ENCODE measurements around the gene IVL.

Gene IVL

DNA sequence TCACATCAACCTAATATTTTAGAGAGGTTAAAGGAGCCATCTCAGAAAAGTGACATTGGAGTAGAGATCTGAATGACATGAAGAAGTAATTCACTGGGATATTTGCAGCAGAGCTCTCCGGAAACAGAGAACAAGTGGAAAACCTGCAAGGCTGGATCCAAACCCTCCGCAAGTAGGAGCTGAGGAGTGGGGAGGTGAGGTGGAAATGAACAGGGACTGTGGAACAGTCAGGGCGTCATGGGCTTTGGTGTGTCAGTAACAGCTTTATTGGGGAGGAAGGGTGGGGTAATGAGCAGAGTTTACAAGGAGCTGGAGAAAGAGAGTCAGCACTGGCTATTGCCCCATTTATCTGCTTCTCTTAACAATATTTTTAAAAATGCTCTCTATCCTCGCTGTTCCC is 9.3 kb upstream of the IVL start:
- H3K9ac ChIP-seq (ENCODE audit: low read length in 2 of 2): no peak overlapping the region

GRCh38 chr1:152899883-152900282 is 8.5 kb upstream of the IVL start:
- Histone ChIP-seq H3K36me3 (ENCODE audit: control insufficient read depth in 2 of 2, insufficient read depth in 2 of 2, low read length in 2 of 2) (no peaks in the 10 kb centered on the region), H3K9ac (ENCODE audit: low read length in 2 of 2) (no peak overlapping the region), H3K27me3 (ENCODE audit: control insufficient read depth in 1 of 2, insufficient read depth in 2 of 2, low read length in 2 of 2) (peaks cover 0 to 3% of the 10 kb centered on the region in 2 donors), H3K9me3 (ENCODE audit: control insufficient read depth in 2 of 2, low read length in 2 of 2) (no peaks in the 10 kb centered on the region), H3K27ac (ENCODE audit: low read length) (no peak overlapping the region), H3K4me3 (ENCODE audit: low read length in 2 of 2) (no peak overlapping the region), H3K4me1 (ENCODE audit: control insufficient read depth, insufficient read depth, low read length) (no peaks in the 10 kb centered on the region)

More for the DNA sequence above, 9.3 kb upstream of the IVL start:
- no peaks in the 10 kb centered on the region for H3K9me3 ChIP-seq (ENCODE audit: control insufficient read depth in 2 of 2, low read length in 2 of 2)
- no peaks in the 10 kb centered on the region for H3K36me3 ChIP-seq (ENCODE audit: control insufficient read depth in 2 of 2, insufficient read depth in 2 of 2, low read length in 2 of 2)
- H3K4me1 ChIP-seq (ENCODE audit: control insufficient read depth, insufficient read depth, low read length): no peaks in the 10 kb centered on the region
- H3K4me3 ChIP-seq (ENCODE audit: low read length in 2 of 2): no peak overlapping the region
- no peak overlapping the region for H3K27ac ChIP-seq (ENCODE audit: low read length)
- peaks cover 0 to 3% of the 10 kb centered on the region in 2 donors for H3K27me3 ChIP-seq (ENCODE audit: control insufficient read depth in 1 of 2, insufficient read depth in 2 of 2, low read length in 2 of 2)

- H3K36me3 ChIP-seq (ENCODE audit: control insufficient read depth in 2 of 2, insufficient read depth in 2 of 2, low read length in 2 of 2): no peaks in the 10 kb centered on the region
- no peak overlapping the region for H3K27ac ChIP-seq (ENCODE audit: low read length)
- no peaks in the 10 kb centered on the region for H3K4me1 ChIP-seq (ENCODE audit: control insufficient read depth, insufficient read depth, low read length)
- H3K9ac ChIP-seq (ENCODE audit: low read length in 2 of 2): no peak overlapping the region
- H3K4me3 ChIP-seq (ENCODE audit: low read length in 2 of 2): no peak overlapping the region
- H3K27me3 ChIP-seq (ENCODE audit: control insufficient read depth in 1 of 2, insufficient read depth in 2 of 2, low read length in 2 of 2): peaks cover 0 to 3% of the 10 kb centered on the region in 2 donors
- H3K9me3 ChIP-seq (ENCODE audit: control insufficient read depth in 2 of 2, low read length in 2 of 2): no peaks in the 10 kb centered on the region
These were observed 6.7 kb upstream of the IVL start for GRCh38 chr1:152901631-152902030.

GRCh38 chr1:152902636-152903035 is 5.7 kb upstream of the IVL start:
- Histone ChIP-seq H3K36me3 (ENCODE audit: control insufficient read depth in 2 of 2, insufficient read depth in 2 of 2, low read length in 2 of 2) (no peaks in the 10 kb centered on the region), H3K4me3 (ENCODE audit: low read length in 2 of 2) (no peak overlapping the region), H3K27me3 (ENCODE audit: control insufficient read depth in 1 of 2, insufficient read depth in 2 of 2, low read length in 2 of 2) (peaks cover 0 to 5% of the 10 kb centered on the region in 2 donors), H3K9ac (ENCODE audit: low read length in 2 of 2) (no peak overlapping the region), H3K27ac (ENCODE audit: low read length) (no peak overlapping the region), H3K9me3 (ENCODE audit: control insufficient read depth in 2 of 2, low read length in 2 of 2) (no peaks in the 10 kb centered on the region), H3K4me1 (ENCODE audit: control insufficient read depth, insufficient read depth, low read length) (no peaks in the 10 kb centered on the region)

- Histone ChIP-seq H3K27me3 (ENCODE audit: control insufficient read depth in 1 of 2, insufficient read depth in 2 of 2, low read length in 2 of 2) (peaks cover 3 to 11% of the 10 kb centered on the region in 2 donors), H3K9me3 (ENCODE audit: control insufficient read depth in 2 of 2, low read length in 2 of 2) (no peaks in the 10 kb centered on the region), H3K9ac (ENCODE audit: low read length in 2 of 2) (no peak overlapping the region), H3K27ac (ENCODE audit: low read length) (no peak overlapping the region), H3K4me3 (ENCODE audit: low read length in 2 of 2) (no peak overlapping the region), H3K36me3 (ENCODE audit: control insufficient read depth in 2 of 2, insufficient read depth in 2 of 2, low read length in 2 of 2) (no peaks in the 10 kb centered on the region), H3K4me1 (ENCODE audit: control insufficient read depth, insufficient read depth, low read length) (no peaks in the 10 kb centered on the region)
These were observed 3.5 kb upstream of the IVL start for GRCh38 chr1:152904688-152905440.

DNA sequence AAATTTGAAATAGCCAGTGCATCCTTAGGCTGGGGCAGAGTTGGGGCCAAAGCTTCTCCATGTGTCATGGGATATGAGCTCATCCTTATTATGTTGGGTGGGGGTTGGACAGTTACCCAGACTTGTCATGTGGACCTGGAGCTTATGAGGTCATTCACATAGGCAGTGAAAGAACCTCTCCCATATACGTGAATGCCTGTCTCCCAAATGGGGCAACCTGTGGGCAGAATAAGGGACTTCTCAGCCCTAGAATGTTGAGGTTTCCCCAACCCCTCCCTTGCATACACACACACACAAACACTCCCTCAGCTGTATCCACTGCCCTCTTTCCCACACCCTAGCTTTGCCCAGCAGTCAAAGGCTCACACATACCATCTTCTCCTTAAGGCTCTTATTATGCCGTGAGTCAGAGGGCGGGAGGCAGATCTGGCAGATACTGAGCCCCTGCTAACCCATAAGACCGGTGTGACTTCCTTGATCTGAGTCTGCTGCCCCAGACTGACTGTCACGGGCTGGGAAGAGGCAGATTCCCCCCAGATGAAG is 2.3 kb upstream of the IVL start:
- no peak overlapping the region for H3K9ac ChIP-seq (ENCODE audit: low read length in 2 of 2)

DNA sequence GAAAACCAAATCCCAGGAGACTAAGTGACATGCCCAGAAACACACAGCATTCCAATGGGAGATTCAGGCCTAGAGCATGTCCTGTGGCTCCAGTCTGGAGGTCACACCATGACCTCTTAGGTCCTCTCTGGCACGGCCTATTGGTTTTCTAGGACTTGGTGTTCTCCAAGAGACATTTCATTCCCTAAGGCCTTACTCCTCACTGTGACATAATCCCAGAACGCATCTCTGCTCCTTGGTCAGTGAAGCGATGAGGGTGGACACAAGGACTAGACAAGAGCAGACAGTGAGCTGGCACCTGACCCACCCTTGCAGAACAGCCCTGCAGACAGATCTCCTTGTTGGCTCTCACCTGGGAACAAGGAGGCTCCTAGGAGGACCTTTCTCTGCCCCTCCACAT is 860 bp downstream of the IVL start:
- H3K9ac ChIP-seq (ENCODE audit: low read length in 2 of 2): no peak overlapping the region
- H3K4me1 ChIP-seq (ENCODE audit: control insufficient read depth, insufficient read depth, low read length): no peaks in the 10 kb centered on the region
- no peaks in the 10 kb centered on the region for H3K36me3 ChIP-seq (ENCODE audit: control insufficient read depth in 2 of 2, insufficient read depth in 2 of 2, low read length in 2 of 2)
- H3K9me3 ChIP-seq (ENCODE audit: control insufficient read depth in 2 of 2, low read length in 2 of 2): no peaks in the 10 kb centered on the region
- no peak overlapping the region for H3K4me3 ChIP-seq (ENCODE audit: low read length in 2 of 2)
- H3K27ac ChIP-seq (ENCODE audit: low read length): no peak overlapping the region
- H3K27me3 ChIP-seq (ENCODE audit: control insufficient read depth in 1 of 2, insufficient read depth in 2 of 2, low read length in 2 of 2): peaks cover 3 to 8% of the 10 kb centered on the region in 2 donors

More for the DNA sequence above, 2.3 kb upstream of the IVL start:
- no peaks in the 10 kb centered on the region for H3K4me1 ChIP-seq (ENCODE audit: control insufficient read depth, insufficient read depth, low read length)
- no peaks in the 10 kb centered on the region for H3K9me3 ChIP-seq (ENCODE audit: control insufficient read depth in 2 of 2, low read length in 2 of 2)
- no peak overlapping the region for H3K27ac ChIP-seq (ENCODE audit: low read length)
- no peak overlapping the region for H3K4me3 ChIP-seq (ENCODE audit: low read length in 2 of 2)
- H3K36me3 ChIP-seq (ENCODE audit: control insufficient read depth in 2 of 2, insufficient read depth in 2 of 2, low read length in 2 of 2): no peaks in the 10 kb centered on the region
- H3K27me3 ChIP-seq (ENCODE audit: control insufficient read depth in 1 of 2, insufficient read depth in 2 of 2, low read length in 2 of 2): peaks cover 3 to 12% of the 10 kb centered on the region in 2 donors

DNA sequence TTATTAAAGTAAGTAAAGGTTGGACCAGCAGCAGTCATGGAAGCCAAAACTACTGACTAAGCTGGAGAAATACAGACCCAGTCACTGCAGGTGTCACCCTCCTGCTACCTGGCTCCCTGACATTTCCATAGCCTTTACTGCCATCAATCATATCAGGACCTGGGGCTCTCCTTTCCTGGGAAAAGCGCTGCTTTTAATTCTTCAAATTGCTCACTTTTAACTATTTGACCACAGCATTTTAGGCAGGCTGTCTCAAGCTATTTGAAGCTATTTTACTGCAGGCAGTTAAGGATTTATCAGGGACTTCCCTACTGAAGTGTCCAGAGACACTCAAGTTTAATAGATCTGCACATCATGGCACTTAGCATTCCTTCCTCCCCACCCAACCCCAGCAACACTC is 4.1 kb downstream of the IVL start:
- no peaks in the 10 kb centered on the region for H3K4me1 ChIP-seq (ENCODE audit: control insufficient read depth, insufficient read depth, low read length)
- no peak overlapping the region for H3K4me3 ChIP-seq (ENCODE audit: low read length in 2 of 2)
- no peaks in the 10 kb centered on the region for H3K36me3 ChIP-seq (ENCODE audit: control insufficient read depth in 2 of 2, insufficient read depth in 2 of 2, low read length in 2 of 2)
- no peaks in the 10 kb centered on the region for H3K9me3 ChIP-seq (ENCODE audit: control insufficient read depth in 2 of 2, low read length in 2 of 2)
- H3K27ac ChIP-seq (ENCODE audit: low read length): no peak overlapping the region
- peaks cover 3 to 6% of the 10 kb centered on the region in 2 donors for H3K27me3 ChIP-seq (ENCODE audit: control insufficient read depth in 1 of 2, insufficient read depth in 2 of 2, low read length in 2 of 2)
- H3K9ac ChIP-seq (ENCODE audit: low read length in 2 of 2): no peak overlapping the region

- H3K4me1 ChIP-seq (ENCODE audit: control insufficient read depth, insufficient read depth, low read length): no peaks in the 10 kb centered on the region
- no peaks in the 10 kb centered on the region for H3K9me3 ChIP-seq (ENCODE audit: control insufficient read depth in 2 of 2, low read length in 2 of 2)
- no peak overlapping the region for H3K9ac ChIP-seq (ENCODE audit: low read length in 2 of 2)
- H3K36me3 ChIP-seq (ENCODE audit: control insufficient read depth in 2 of 2, insufficient read depth in 2 of 2, low read length in 2 of 2): no peaks in the 10 kb centered on the region
- no peak overlapping the region for H3K27ac ChIP-seq (ENCODE audit: low read length)
- peaks cover 3 to 6% of the 10 kb centered on the region in 2 donors for H3K27me3 ChIP-seq (ENCODE audit: control insufficient read depth in 1 of 2, insufficient read depth in 2 of 2, low read length in 2 of 2)
- no peak overlapping the region for H3K4me3 ChIP-seq (ENCODE audit: low read length in 2 of 2)
These were observed 4.6 kb downstream of the IVL start for GRCh38 chr1:152912900-152913299.

DNA sequence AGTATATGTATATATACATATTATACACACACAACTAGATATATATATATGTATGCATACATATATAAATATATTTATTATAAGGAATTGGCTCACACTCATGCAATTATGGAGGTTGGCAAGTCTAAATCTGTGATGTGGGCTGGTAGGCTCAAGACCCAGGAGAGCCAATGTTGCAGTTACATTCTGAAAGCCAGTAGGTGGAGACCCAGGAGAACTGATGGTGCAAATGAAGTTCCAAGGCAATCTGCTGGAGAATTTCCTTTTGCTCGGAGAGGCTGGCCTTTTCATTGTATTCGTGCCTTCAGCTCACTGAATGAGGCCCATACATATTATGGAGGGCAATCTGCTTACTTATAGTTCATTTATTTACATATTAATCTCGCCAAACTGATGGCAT is 9.4 kb downstream of the IVL start:
- no peak overlapping the region for H3K4me3 ChIP-seq (ENCODE audit: low read length in 2 of 2)
- no peaks in the 10 kb centered on the region for H3K4me1 ChIP-seq (ENCODE audit: control insufficient read depth, insufficient read depth, low read length)
- H3K27ac ChIP-seq (ENCODE audit: low read length): no peak overlapping the region
- H3K9ac ChIP-seq (ENCODE audit: low read length in 2 of 2): no peak overlapping the region
- no peaks in the 10 kb centered on the region for H3K36me3 ChIP-seq (ENCODE audit: control insufficient read depth in 2 of 2, insufficient read depth in 2 of 2, low read length in 2 of 2)
- H3K27me3 ChIP-seq (ENCODE audit: control insufficient read depth in 1 of 2, insufficient read depth in 2 of 2, low read length in 2 of 2): no peaks in the 10 kb centered on the region
- H3K9me3 ChIP-seq (ENCODE audit: control insufficient read depth in 2 of 2, low read length in 2 of 2): no peaks in the 10 kb centered on the region

- Histone ChIP-seq H3K36me3 (ENCODE audit: control insufficient read depth in 2 of 2, insufficient read depth in 2 of 2, low read length in 2 of 2) (no peaks in the 10 kb centered on the region), H3K27ac (ENCODE audit: low read length) (no peak overlapping the region), H3K9me3 (ENCODE audit: control insufficient read depth in 2 of 2, low read length in 2 of 2) (no peaks in the 10 kb centered on the region), H3K4me3 (ENCODE audit: low read length in 2 of 2) (no peak overlapping the region), H3K9ac (ENCODE audit: low read length in 2 of 2) (no peak overlapping the region), H3K27me3 (ENCODE audit: control insufficient read depth in 1 of 2, insufficient read depth in 2 of 2, low read length in 2 of 2) (no peaks in the 10 kb centered on the region), H3K4me1 (ENCODE audit: control insufficient read depth, insufficient read depth, low read length) (no peaks in the 10 kb centered on the region)
These were observed 10.7 kb downstream of the IVL start for GRCh38 chr1:152919071-152919470.
